Measurements from ENCODE around the gene BBIP1.

The BBIP1 gene

GRCh38 chr10:110957606-110958005 is 38.6 kb upstream of the BBIP1 start:
- Histone ChIP-seq H3K79me2 (ENCODE audit: control insufficient read depth, insufficient read depth, low read length, unreplicated experiment) (peaks cover 68% of the 10 kb centered on the region), H3K4me3 (ENCODE audit: low read depth, low read length) (no peak overlapping the region), H3K4me1 (ENCODE audit: control insufficient read depth, insufficient read depth, low read length, unreplicated experiment) (no peaks in the 10 kb centered on the region), H3K36me3 (ENCODE audit: insufficient read depth, low read length) (peaks cover 3% of the 10 kb centered on the region; the same call in 1 of the 2 replicates), H2AFZ (ENCODE audit: low read length, unreplicated experiment) (no peak overlapping the region), H3K27ac (ENCODE audit: low read depth, low read length) (no peak overlapping the region), H3K27me3 (ENCODE audit: insufficient read depth, low read length) (no peaks in the 10 kb centered on the region)

- Histone ChIP-seq H3K27me3 (ENCODE audit: insufficient read depth, low read length) (no peaks in the 10 kb centered on the region), H3K4me1 (ENCODE audit: control insufficient read depth, insufficient read depth, low read length, unreplicated experiment) (peaks cover 5% of the 10 kb centered on the region), H3K27ac (ENCODE audit: low read depth, low read length) (no peak overlapping the region), H3K79me2 (ENCODE audit: control insufficient read depth, insufficient read depth, low read length, unreplicated experiment) (peaks cover 55% of the 10 kb centered on the region), H3K4me3 (ENCODE audit: low read depth, low read length) (no peak overlapping the region), H2AFZ (ENCODE audit: low read length, unreplicated experiment) (no peak overlapping the region), H3K36me3 (ENCODE audit: insufficient read depth, low read length) (peaks cover 14% of the 10 kb centered on the region)
Measured at GRCh38 chr10:110951381-110951780, 32.4 kb upstream of the BBIP1 start.

GRCh38 chr10:110947061-110947595 is 28.1 kb upstream of the BBIP1 start:
- H2AFZ ChIP-seq (ENCODE audit: low read length, unreplicated experiment), result no peak overlapping the region
- peaks cover 17% of the 10 kb centered on the region for H3K36me3 ChIP-seq (ENCODE audit: insufficient read depth, low read length)
- H3K4me3 ChIP-seq (ENCODE audit: low read depth, low read length), result no peak overlapping the region
- no peak overlapping the region for H3K27ac ChIP-seq (ENCODE audit: low read depth, low read length)
- no peaks in the 10 kb centered on the region for H3K27me3 ChIP-seq (ENCODE audit: insufficient read depth, low read length)
- peaks cover 68% of the 10 kb centered on the region for H3K79me2 ChIP-seq (ENCODE audit: control insufficient read depth, insufficient read depth, low read length, unreplicated experiment)
- peaks cover 42% of the 10 kb centered on the region for H3K4me1 ChIP-seq (ENCODE audit: control insufficient read depth, insufficient read depth, low read length, unreplicated experiment)

GRCh38 chr10:110946496-110946895 is 27.5 kb upstream of the BBIP1 start:
- no peak overlapping the region for H2AFZ ChIP-seq (ENCODE audit: low read length, unreplicated experiment)
- peaks cover 42% of the 10 kb centered on the region for H3K4me1 ChIP-seq (ENCODE audit: control insufficient read depth, insufficient read depth, low read length, unreplicated experiment)
- H3K27ac ChIP-seq (ENCODE audit: low read depth, low read length), result no peak overlapping the region
- H3K79me2 ChIP-seq (ENCODE audit: control insufficient read depth, insufficient read depth, low read length, unreplicated experiment), result peaks cover 73% of the 10 kb centered on the region
- H3K4me3 ChIP-seq (ENCODE audit: low read depth, low read length), result no peak overlapping the region
- H3K27me3 ChIP-seq (ENCODE audit: insufficient read depth, low read length), result no peaks in the 10 kb centered on the region
- H3K36me3 ChIP-seq (ENCODE audit: insufficient read depth, low read length), result peaks cover 15% of the 10 kb centered on the region

- H3K4me3 ChIP-seq (ENCODE audit: low read depth, low read length), result peak overlapping the region; percentile 54
- H3K27me3 ChIP-seq (ENCODE audit: insufficient read depth, low read length), result no peaks in the 10 kb centered on the region
- peak overlapping the region; percentile 69 for H3K27ac ChIP-seq (ENCODE audit: low read depth, low read length)
- H2AFZ ChIP-seq (ENCODE audit: low read length, unreplicated experiment), result no peak overlapping the region
- H3K36me3 ChIP-seq (ENCODE audit: insufficient read depth, low read length), result peaks cover 13% of the 10 kb centered on the region
- peaks cover 42% of the 10 kb centered on the region for H3K4me1 ChIP-seq (ENCODE audit: control insufficient read depth, insufficient read depth, low read length, unreplicated experiment)
- peaks cover 78% of the 10 kb centered on the region for H3K79me2 ChIP-seq (ENCODE audit: control insufficient read depth, insufficient read depth, low read length, unreplicated experiment)
Measured at GRCh38 chr10:110944792-110945396, 25.9 kb upstream of the BBIP1 start.

GRCh38 chr10:110939419-110939818 is 20.4 kb upstream of the BBIP1 start:
- no peak overlapping the region for H3K27ac ChIP-seq (ENCODE audit: low read depth, low read length)
- H3K4me3 ChIP-seq (ENCODE audit: low read depth, low read length), result no peak overlapping the region
- peaks cover 8% of the 10 kb centered on the region for H3K36me3 ChIP-seq (ENCODE audit: insufficient read depth, low read length)
- H2AFZ ChIP-seq (ENCODE audit: low read length, unreplicated experiment), result no peak overlapping the region
- peaks cover 22% of the 10 kb centered on the region for H3K4me1 ChIP-seq (ENCODE audit: control insufficient read depth, insufficient read depth, low read length, unreplicated experiment)
- peaks cover 88% of the 10 kb centered on the region for H3K79me2 ChIP-seq (ENCODE audit: control insufficient read depth, insufficient read depth, low read length, unreplicated experiment)
- no peaks in the 10 kb centered on the region for H3K27me3 ChIP-seq (ENCODE audit: insufficient read depth, low read length)

- Histone ChIP-seq H3K36me3 (ENCODE audit: insufficient read depth, low read length) (no peaks in the 10 kb centered on the region), H3K4me1 (ENCODE audit: control insufficient read depth, insufficient read depth, low read length, unreplicated experiment) (peaks cover 5% of the 10 kb centered on the region), H3K27ac (ENCODE audit: low read depth, low read length) (no peak overlapping the region), H3K79me2 (ENCODE audit: control insufficient read depth, insufficient read depth, low read length, unreplicated experiment) (peaks cover 86% of the 10 kb centered on the region), H3K27me3 (ENCODE audit: insufficient read depth, low read length) (no peaks in the 10 kb centered on the region), H2AFZ (ENCODE audit: low read length, unreplicated experiment) (no peak overlapping the region), H3K4me3 (ENCODE audit: low read depth, low read length) (no peak overlapping the region)
Measured at GRCh38 chr10:110936757-110937156, 17.8 kb upstream of the BBIP1 start.

GRCh38 chr10:110932505-110933180 is 13.7 kb upstream of the BBIP1 start:
- H3K4me3 ChIP-seq (ENCODE audit: low read depth, low read length), result no peak overlapping the region
- no peak overlapping the region for H2AFZ ChIP-seq (ENCODE audit: low read length, unreplicated experiment)
- peaks cover 86% of the 10 kb centered on the region for H3K79me2 ChIP-seq (ENCODE audit: control insufficient read depth, insufficient read depth, low read length, unreplicated experiment)

GRCh38 chr10:110931769-110932381 is 12.9 kb upstream of the BBIP1 start:
- Histone ChIP-seq H2AFZ (ENCODE audit: low read length, unreplicated experiment) (no peak overlapping the region), H3K4me3 (ENCODE audit: low read depth, low read length) (no peak overlapping the region), H3K4me1 (ENCODE audit: control insufficient read depth, insufficient read depth, low read length, unreplicated experiment) (peaks cover 5% of the 10 kb centered on the region), H3K36me3 (ENCODE audit: insufficient read depth, low read length) (no peaks in the 10 kb centered on the region), H3K79me2 (ENCODE audit: control insufficient read depth, insufficient read depth, low read length, unreplicated experiment) (peaks cover 87% of the 10 kb centered on the region), H3K27me3 (ENCODE audit: insufficient read depth, low read length) (no peaks in the 10 kb centered on the region), H3K27ac (ENCODE audit: low read depth, low read length) (no peak overlapping the region)

More at GRCh38 chr10:110932505-110933180, 13.7 kb upstream of the BBIP1 start:
- Histone ChIP-seq H3K4me1 (ENCODE audit: control insufficient read depth, insufficient read depth, low read length, unreplicated experiment) (peaks cover 5% of the 10 kb centered on the region), H3K36me3 (ENCODE audit: insufficient read depth, low read length) (no peaks in the 10 kb centered on the region), H3K27ac (ENCODE audit: low read depth, low read length) (no peak overlapping the region), H3K27me3 (ENCODE audit: insufficient read depth, low read length) (no peaks in the 10 kb centered on the region)

GRCh38 chr10:110927461-110927860 is 8.5 kb upstream of the BBIP1 start:
- no peak overlapping the region for H3K4me3 ChIP-seq (ENCODE audit: low read depth, low read length)
- no peaks in the 10 kb centered on the region for H3K27me3 ChIP-seq (ENCODE audit: insufficient read depth, low read length)
- H3K36me3 ChIP-seq (ENCODE audit: insufficient read depth, low read length), result no peaks in the 10 kb centered on the region
- peaks cover 7% of the 10 kb centered on the region for H3K4me1 ChIP-seq (ENCODE audit: control insufficient read depth, insufficient read depth, low read length, unreplicated experiment)
- H3K79me2 ChIP-seq (ENCODE audit: control insufficient read depth, insufficient read depth, low read length, unreplicated experiment), result peaks cover 85% of the 10 kb centered on the region
- no peak overlapping the region for H2AFZ ChIP-seq (ENCODE audit: low read length, unreplicated experiment)
- no peak overlapping the region for H3K27ac ChIP-seq (ENCODE audit: low read depth, low read length)

Measured in ACC112 (cell line).